ENCODE data around the gene CYB5D1.
A peak's percentile ranks its signal among the peaks of the same experiment; 100 is the strongest.
"Not testable (repeated sequence)": the region's sequence is repeated elsewhere in the genome, so short reads cannot be mapped to it uniquely, and the experiment has no call there.

The CYB5D1 gene

DNA sequence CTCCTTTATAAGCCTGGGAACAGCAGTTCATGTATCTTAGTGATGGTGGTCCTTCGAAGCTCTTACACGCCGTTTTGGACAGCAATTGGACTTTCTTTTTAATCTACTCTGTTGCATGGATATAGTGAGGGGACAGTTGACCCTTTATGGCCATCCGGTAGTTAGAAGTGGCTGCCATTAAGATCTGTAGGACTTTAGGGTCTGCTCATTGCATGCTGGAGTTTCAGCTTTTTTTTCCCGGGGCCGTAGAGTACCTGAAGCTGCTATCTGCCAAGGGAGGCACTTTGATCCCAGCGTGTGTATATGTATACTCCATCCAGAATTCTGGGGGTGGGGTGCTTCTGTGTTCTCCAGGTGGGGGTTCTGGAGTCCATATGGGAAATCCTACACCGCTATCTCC lies 1.2 kb downstream of the CYB5D1 start:
- DNase-seq = no peak

GRCh38 chr17:7862692-7863437 lies 5.1 kb downstream of the CYB5D1 start:
- DNase-seq = peak; percentile 72

- not testable (repeated sequence) for DNase-seq
These were observed 6.6 kb downstream of the CYB5D1 start for GRCh38 chr17:7864384-7864783.

GRCh38 chr17:7864995-7865650 lies 7.3 kb downstream of the CYB5D1 start:
- no peak for DNase-seq

GRCh38 chr17:7867881-7868329 lies 10.1 kb downstream of the CYB5D1 start:
- DNase-seq = no peak

GRCh38 chr17:7873051-7873450 lies 15.2 kb downstream of the CYB5D1 start:
- DNase-seq = no peak

GRCh38 chr17:7875804-7876370 lies 18.1 kb downstream of the CYB5D1 start:
- no peak for DNase-seq

DNA sequence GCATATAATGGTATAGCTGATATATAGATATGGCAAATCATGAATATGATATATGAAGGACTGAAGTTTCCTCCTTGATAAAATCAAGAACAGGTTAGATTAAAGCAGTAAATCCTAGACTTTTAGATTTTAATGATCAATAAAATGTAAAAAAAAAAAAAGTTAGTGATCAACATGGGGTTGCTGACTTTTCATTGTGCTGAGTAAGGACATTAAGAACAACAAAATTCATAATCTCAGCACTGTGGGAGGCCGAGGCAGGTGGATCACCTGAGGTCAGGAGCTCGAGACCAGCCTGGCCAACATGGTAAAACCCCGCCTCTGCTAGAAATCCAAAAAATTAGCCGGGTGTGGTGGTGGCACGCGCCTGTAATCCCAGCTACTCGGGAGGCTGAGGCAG lies 20.4 kb downstream of the CYB5D1 start:
- DNase-seq = no peak

DNA sequence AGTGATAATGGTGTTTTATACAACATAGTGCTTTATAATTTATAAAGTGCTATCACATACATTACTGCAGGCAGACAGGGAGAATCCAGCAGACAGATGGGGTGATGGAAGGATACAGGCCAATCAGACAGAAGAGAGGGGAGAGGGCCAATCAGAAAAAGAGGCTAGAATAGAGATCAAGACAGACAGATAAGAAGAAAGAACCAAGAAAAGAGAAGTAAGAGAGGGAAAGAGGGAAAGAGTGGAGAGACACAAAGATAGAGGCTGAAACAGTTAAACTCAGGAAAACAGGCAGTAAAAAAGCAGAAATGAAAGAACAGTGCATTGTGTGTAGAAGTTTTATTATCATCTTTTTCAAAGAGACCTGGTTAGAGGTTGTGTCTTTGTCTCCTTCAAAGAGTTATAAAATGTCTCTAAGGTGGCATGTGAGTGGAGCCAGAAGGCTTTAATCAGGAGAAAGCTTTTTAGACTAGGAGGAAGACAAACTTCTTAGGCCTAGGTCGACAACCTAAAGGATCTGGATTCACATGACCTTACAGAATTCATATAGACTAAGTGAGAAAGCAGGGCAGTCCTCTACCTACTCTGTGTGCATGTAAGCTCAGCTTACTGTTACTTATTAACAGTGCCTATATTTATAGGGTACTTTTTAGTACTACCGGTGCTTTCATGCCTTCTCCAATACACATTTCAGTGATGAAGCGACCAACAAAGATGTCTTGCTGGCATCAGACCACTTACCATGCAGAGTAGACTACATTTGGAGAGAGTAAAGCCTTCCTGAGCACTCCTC lies 22.5 kb downstream of the CYB5D1 start:
- DNase-seq = no peak

- peak; percentile 20 for DNase-seq
These were observed 23.7 kb downstream of the CYB5D1 start for GRCh38 chr17:7881276-7882054.

DNA sequence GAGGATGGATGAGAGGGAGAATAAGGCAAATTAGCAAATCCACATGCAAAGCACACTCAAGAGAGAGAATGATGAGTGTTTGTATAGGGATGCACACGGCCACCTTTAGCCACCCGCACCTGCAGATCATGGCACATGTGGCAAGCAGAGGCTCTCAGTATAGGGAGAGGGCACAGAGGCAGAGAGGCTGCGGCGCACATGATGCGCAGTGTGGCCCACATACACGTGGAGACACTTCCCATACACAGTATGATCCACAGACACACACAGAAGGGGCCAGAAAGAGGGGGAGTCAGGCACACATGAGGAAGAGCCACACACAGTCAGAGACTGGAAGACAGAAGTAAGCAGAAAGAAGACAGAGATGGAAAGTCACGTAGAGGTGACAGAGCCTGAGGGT lies 24.3 kb downstream of the CYB5D1 start:
- no peak for DNase-seq

- no peak for DNase-seq
These were observed 24.8 kb downstream of the CYB5D1 start for GRCh38 chr17:7882629-7883028.

- DNase-seq = peak; percentile 66
These were observed 26.1 kb downstream of the CYB5D1 start for GRCh38 chr17:7883781-7884386.

GRCh38 chr17:7884581-7885366 lies 27.0 kb downstream of the CYB5D1 start:
- DNase-seq = peak; percentile 39

GRCh38 chr17:7885367-7886226 lies 27.8 kb downstream of the CYB5D1 start:
- peak; percentile 50 for DNase-seq

DNA sequence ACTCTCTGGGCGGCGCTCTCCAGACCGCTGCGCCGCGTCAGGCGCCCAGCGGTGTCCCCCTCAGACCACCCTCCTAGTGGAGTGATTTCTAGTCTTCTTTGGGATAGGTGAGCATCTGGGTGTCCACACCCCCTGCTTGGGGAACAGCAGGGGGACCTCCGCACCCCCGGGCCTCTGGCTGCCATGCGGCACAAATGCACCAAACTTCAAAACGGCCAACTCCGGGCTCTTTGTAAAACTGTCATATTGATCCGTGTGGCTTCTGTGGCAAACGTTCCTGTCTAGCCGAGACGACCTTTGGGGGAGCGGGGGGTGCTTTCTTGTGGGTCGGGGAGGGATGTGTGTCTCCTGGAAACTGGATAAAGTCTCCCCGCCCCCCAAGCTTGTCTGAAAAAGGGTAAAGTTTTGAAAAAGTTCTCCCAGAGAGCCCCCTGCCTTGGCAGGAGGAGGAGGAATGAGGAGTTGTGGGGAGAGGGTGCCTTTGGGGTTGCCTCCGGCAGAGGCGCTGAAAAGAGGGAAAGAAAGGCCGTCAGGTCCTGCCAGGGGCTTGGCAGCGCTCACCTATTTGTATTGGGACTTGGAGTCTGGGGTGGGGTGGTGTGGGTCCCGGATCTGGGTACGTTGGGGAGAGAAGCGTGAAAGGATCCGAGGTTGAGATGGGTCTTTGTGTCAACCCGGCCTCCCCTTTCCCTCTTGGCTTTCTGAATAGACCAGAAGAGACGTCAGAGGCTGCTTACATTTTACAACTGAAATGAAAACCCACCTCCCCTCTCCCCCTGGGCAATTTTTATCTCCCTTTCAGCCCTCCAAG lies 28.6 kb downstream of the CYB5D1 start:
- DNase-seq = peak; percentile 56

GRCh38 chr17:7887038-7887481 lies 29.3 kb downstream of the CYB5D1 start:
- DNase-seq = no peak

DNA sequence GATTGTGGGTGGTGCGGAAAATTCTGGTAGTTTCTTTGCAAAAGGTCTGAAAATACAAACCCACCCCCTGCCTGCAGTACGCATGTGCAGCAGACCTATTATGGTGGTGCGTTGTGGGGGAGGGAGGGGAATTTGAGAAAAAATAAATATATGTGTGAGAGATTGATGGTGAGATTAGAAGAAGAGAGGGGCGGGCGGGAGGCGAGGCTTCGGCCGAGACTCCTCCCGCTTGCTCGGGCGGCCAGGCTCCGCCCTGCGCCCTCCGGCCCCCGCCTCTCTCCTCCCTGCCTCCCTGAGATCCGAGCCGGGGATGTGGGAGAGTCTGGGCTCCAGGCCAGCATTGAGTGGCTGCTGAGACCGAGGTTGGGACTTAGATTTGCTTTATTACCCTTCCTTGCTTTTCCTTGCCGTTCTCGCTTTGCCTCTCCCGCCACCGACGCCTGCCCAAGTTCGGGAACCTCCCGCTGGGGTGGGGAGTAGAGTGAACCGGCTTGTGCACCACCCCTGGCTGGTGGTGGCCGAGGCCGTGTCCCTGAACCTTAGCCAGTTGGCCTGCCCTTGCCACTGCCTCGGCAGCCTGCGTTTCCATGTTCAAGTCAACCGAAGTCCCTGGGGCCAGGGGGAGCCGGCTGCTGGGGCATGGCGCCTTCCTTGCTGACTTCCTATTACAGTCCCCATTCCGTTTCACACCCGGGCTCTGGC lies 29.8 kb downstream of the CYB5D1 start:
- peak; percentile 99 for DNase-seq

Data from fibroblast of skin of right quadriceps (primary cell).